HEK293 (cell line): Measurements from ENCODE around the gene MAP7D1.

Source experiments
- CTCF ChIA-PET: fragments of 350-600 bp; formaldehyde crosslinking; extraction: SDS; loops from one replicate; lab custom pipeline; 2021; ENCODE audit warnings: antibody characterized with exemption; lab: Yijun Ruan, JAX
- POLR2A ChIA-PET: fragments of 300-600 bp; formaldehyde crosslinking; extraction: SDS; loops from one replicate; lab custom pipeline; 2020; ENCODE audit warnings: antibody characterized with exemption, inconsistent platforms; lab: Yijun Ruan, JAX
- H3K27ac ChIP-seq: fragments of 200-500 bp; sonication (Bioruptor generic); 2 replicates; pipeline ENCODE4 v1.5.1; 2014; ENCODE audit warnings: low read depth, low read length, control low read depth, inconsistent platforms; ENCODE audit errors: extremely low read depth
- H3K36me3 ChIP-seq, 2 experiments: fragments of 200-500 bp in 1 of 2; sonication (Bioruptor generic) in 1 of 2; 1 replicate in 1 of 2; 2 replicates in 1 of 2; pipeline ENCODE4 v1.5.1; 2014 to 2017; ENCODE audit warnings: inconsistent platforms in 2 of 2, low read length in 2 of 2; ENCODE audit not compliant: control insufficient read depth in 2 of 2, insufficient read depth in 1 of 2
- H3K4me1 ChIP-seq: fragments of 200-500 bp; sonication (Bioruptor generic); 2 replicates; pipeline ENCODE4 v1.5.1; 2014; ENCODE audit warnings: mild to moderate bottlenecking, low read length, inconsistent platforms; ENCODE audit not compliant: control insufficient read depth, insufficient read depth
- H3K4me3 ChIP-seq: 2 replicates; pipeline ENCODE4 v1.5.1; 2011; ENCODE audit warnings: low read depth, mild to moderate bottlenecking, control low read depth, low read length, moderate library complexity
- H3K9me3 ChIP-seq: fragments of 200-500 bp; sonication (Bioruptor generic); 2 replicates; pipeline ENCODE4 v1.5.1; 2014; ENCODE audit warnings: low read depth, low read length, inconsistent platforms; ENCODE audit not compliant: control insufficient read depth, insufficient read depth
- INSM2 ChIP-seq: fragments of 450-650 bp; formaldehyde crosslinking; IDR thresholded peaks from 2 replicates; pipeline ENCODE4 v1.5.1; 2016; ENCODE audit warnings: missing biosample characterization, missing genetic modification characterization
- SP2 ChIP-seq: fragments of 450-650 bp; formaldehyde crosslinking; IDR thresholded peaks from 2 replicates; pipeline ENCODE4 v1.5.1; 2016; ENCODE audit warnings: missing biosample characterization, missing genetic modification characterization
- ZIC2 ChIP-seq: fragments of 450-650 bp; formaldehyde crosslinking; IDR thresholded peaks from 2 replicates; pipeline ENCODE4 v1.5.1; 2016; ENCODE audit warnings: missing biosample characterization, missing genetic modification characterization
- ZNF280D ChIP-seq: fragments of 450-650 bp; formaldehyde crosslinking; IDR thresholded peaks from 2 replicates; pipeline ENCODE4 v1.5.1; 2016; ENCODE audit warnings: missing biosample characterization, missing genetic modification characterization
- ZNF341 ChIP-seq: fragments of 450-650 bp; formaldehyde crosslinking; IDR thresholded peaks from 2 replicates; pipeline ENCODE4; 2016; ENCODE audit warnings: low read depth, missing biosample characterization, missing genetic modification characterization
- ZNF362 ChIP-seq: fragments of 450-650 bp; formaldehyde crosslinking; IDR thresholded peaks from 2 replicates; pipeline ENCODE4 v1.5.1; 2016; ENCODE audit warnings: missing biosample characterization, missing genetic modification characterization
- ZNF398 ChIP-seq: fragments of 450-650 bp; formaldehyde crosslinking; IDR thresholded peaks from 2 replicates; pipeline ENCODE4 v1.5.1; 2017; ENCODE audit warnings: missing biosample characterization, missing genetic modification characterization
- ZNF664 ChIP-seq: fragments of 450-650 bp; formaldehyde crosslinking; IDR thresholded peaks from 2 replicates; pipeline ENCODE4 v1.5.1; 2016; ENCODE audit warnings: missing biosample characterization, missing genetic modification characterization
- ZNF843 ChIP-seq: fragments of 450-650 bp; formaldehyde crosslinking; IDR thresholded peaks from 2 replicates; pipeline ENCODE4 v1.5.1; 2016; ENCODE audit warnings: missing biosample characterization, missing genetic modification characterization

MAP7D1 gene

GRCh38 chr1:36114371-36114770, 41.6 kb upstream of the MAP7D1 start:
- TF ChIP-seq ZNF280D (tag by site-specific recombination) (no peak), ZNF664 (tag by site-specific recombination) (0 out of 2 replicates have a peak, but pooled peaks have one; percentile 45), SP2 (tag by site-specific recombination) (0 out of 2 replicates have a peak, but pooled peaks have one; percentile 8)
- POLR2A ChIA-PET = no interaction called here
- Histone ChIP-seq H3K36me3 (no peaks in the 10 kb centered on the region), H3K4me3 (no peak overlapping the region), H3K27ac (no peak overlapping the region), H3K9me3 (no peaks in the 10 kb centered on the region), H3K4me1 (no peaks in the 10 kb centered on the region)
- CTCF ChIA-PET = interaction anchor here (1.1 to 7.5 kb wide), 3 partner anchors 9 to 20 kb away, joined by 3 to 65 read pairs (median 4); no protein-coding TSS in a partner anchor

GRCh38 chr1:36115200-36115669, 40.7 kb upstream of the MAP7D1 start:
- Histone ChIP-seq H3K36me3 (no peaks in the 10 kb centered on the region), H3K4me1 (no peaks in the 10 kb centered on the region), H3K27ac (no peak overlapping the region), H3K9me3 (no peaks in the 10 kb centered on the region), H3K4me3 (no peak overlapping the region)
- CTCF ChIA-PET = interaction anchor here (0.6 to 7.5 kb wide), 3 partner anchors 16 to 790 kb away, joined by 3 to 65 read pairs (median 4); no protein-coding TSS in a partner anchor
- TF ChIP-seq ZNF843 (no peak), ZIC2 (peak; percentile 72), INSM2 (tag by site-specific recombination) (no peak), ZNF341 (tag by site-specific recombination) (0 out of 2 replicates have a peak, but pooled peaks have one; percentile 33)
- POLR2A ChIA-PET = no interaction called here

- POLR2A ChIA-PET = no interaction called here
- Histone ChIP-seq H3K4me1 (no peaks in the 10 kb centered on the region), H3K4me3 (no peak overlapping the region), H3K9me3 (no peaks in the 10 kb centered on the region), H3K36me3 (no peaks in the 10 kb centered on the region), H3K27ac (no peak overlapping the region)
- CTCF ChIA-PET = interaction anchor here (0.6 to 7.5 kb wide), 2 partner anchors 18 to 34 kb away, joined by 5 to 65 read pairs; no protein-coding TSS in a partner anchor
- TF ChIP-seq ZNF362 (tag by site-specific recombination) (no peak), ZIC2 (peak; percentile 35), ZNF398 (tag by site-specific recombination) (0 out of 2 replicates have a peak, but pooled peaks have one; percentile 9)
Measured at GRCh38 chr1:36115931-36116330, 40.0 kb upstream of the MAP7D1 start.
